ENCODE measurements around the gene GMDS.

The GMDS gene

DNA sequence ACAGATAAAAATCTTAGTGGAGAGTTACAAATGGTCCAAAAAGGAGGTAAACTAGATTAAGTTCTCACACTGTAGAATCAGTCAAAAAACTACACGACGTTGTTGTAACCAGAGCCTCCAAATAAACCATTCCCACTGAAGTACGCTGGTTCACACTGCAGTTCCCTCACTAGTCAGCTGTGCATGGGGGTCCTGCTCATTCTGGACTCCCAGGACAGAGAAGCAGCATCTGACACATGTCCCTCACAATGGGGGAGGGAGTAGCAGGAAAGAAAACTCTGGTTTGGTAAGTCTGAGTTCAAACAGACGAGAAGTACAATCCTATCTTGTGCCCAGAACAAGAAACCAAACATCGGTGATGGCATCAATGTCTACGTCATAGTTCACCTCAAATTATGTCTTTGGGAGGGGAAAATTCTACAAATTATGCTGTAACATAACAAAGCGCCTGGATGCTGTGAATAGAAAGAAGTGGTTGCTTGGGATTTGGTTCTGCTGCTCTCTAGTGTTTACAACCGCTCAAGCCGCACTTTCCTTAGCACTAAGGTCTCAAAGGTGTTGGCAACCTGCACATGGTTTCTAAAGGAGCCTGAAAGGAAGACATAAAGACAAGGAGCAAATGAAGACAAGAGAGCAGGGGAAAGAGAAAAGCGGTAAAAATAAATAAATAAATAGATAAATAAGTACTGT is 208.0 kb downstream of the GMDS start:
- no peak for DNase-seq

DNA sequence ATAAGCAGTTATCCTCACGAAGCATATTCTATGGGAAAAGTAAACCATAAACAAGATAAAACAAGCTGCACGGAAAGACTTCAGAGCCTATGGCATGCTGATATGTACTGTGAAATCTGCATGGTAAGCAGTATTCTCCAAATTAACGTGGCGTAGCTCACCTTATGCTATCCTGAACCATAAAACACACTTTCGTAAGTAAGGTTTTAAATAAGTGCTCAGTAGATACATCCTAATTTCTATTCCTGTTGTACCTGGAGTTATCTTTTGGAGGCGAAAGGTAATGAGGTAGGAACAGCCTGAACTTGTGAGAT is 208.7 kb downstream of the GMDS start:
- no peak for DNase-seq

DNA sequence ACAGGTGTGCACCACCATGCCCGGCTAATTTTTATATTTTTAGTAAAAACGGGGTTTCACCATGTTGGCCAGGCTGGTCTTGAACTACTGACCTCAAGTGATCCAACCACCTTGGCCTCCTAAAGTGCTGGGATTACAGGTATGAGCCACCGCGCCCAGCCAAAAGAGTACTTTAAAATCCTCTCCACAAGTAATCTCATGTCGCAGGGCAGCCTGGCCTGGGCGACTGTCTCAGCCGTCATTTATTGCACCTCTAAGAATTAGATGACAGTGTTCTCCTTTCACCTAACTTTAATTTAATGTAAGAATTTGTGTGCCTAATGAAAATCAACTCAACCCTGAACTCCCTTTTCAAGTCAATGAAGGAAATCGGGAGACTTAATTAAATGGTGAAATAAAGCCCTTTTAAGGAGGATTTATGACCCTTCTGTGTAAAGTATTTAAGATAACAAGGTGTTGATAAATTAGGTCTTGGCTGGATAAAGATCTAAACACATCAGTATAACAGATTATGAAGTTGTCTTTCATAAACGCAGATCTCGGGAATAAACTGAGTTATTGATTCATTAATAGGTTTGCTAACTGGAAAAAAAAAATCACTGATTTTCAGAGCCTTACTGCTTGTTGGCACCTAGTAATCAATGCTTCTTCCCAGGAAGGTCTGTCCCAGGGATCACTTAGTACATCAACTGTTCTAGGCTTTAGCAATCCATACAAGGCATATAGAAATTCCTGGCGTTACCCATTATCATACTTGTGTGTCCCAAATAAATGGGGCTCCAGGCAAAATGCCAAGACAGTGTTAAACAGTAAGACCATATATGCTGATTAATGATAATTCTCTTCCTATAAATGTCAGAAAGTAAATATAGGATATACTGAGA is 209.3 kb downstream of the GMDS start:
- no peak for DNase-seq

DNA sequence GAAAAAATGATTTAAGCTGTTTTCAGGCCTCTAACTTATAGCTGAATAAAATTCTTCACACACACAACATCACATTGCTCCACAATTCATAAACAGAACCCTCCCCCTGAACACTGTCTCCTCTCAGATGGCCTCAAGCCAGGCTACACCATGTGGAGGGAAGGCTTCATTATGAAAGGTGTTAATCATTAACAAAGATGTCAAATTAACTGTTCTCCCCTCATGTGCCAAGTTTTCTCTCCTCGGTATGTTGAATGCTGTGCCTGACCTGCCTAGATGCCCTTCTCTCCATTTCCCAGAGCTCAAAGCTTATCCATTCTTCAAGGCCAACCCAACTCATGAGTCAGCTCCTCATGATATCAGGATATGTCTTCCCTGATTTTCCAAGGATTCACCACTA is 210.4 kb downstream of the GMDS start:
- DNase-seq = no peak

DNA sequence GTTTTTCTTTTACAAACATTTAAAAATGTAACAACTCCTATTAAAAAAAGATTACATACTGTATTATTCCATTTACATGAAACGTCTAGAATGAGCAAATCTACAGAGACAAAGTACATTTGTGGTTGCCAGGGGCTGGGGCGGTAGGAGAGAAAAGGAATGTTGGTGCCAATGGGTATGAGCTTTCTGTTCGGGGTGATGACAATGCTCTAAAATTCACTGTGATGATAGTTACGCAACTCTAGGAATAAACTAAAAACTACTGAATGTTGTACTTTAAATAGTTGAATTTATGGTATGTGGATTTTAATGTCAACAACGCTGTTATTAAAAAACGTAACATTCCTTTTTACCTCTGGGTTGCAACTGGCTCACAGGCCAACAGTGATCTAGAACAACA is 211.1 kb downstream of the GMDS start:
- no peak for DNase-seq

DNA sequence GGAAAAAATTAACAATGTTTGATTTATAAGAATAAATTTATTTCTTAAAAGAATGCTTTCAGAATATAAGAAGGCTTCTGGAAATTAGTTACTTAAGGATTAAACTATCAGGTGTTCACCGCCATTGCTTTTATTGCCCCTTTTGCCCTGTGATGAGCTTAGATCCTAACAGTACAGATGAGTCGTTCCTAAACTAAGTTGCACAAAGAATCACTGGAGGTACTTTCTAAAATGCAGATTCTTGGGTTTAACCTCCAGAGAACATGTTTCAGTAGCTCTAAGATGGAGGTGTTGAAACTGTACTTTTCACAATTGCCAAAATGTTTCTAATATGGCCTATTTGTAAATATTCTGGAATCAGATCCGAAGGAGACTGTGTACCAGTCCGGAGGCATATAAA is 211.9 kb downstream of the GMDS start:
- no peak for DNase-seq

DNA sequence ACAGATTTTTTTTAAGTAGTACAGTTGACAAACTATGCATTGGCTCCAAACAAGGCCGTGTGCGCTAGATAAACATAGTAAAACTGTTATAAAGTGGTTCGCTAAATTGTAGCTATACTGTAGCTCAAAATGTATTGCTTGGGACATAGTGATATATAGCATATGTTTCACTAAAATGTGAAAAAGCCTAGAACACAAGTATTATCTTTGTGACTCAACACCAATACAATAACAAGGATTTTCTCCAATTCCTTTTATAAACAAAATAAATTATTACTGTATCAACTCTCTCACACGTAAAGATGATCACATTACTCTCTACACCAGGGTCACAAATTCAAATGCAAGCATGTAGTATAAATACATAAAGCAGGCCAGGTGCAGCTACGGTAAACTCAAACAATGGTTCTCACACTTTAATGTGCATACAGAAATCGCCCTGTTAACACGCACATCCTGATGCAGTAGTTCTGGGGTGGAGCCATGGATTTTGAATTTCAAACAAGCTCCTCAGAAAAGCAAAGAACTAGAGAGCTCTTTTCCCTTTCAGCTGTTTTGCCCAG is 214.6 kb downstream of the GMDS start:
- no peak for DNase-seq

DNA sequence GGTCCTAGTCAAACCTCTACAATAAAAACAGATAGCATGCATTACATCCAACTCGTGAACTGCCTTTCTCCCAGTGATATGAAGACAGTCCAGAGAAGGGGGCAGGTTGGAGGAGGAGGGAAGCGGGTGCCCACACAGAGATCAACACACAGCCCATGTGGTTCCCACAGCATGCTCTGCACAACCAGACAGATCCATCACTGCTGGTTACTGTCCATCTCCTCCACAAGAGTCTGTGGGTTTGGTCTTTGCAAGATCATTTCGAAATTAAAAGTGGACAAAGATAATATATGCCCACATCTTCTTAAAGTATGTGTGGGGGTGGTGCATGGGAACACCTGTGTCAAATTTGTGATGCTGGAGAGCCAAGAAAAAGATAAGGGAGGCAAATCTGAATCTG is 215.5 kb downstream of the GMDS start:
- no peak for DNase-seq

DNA sequence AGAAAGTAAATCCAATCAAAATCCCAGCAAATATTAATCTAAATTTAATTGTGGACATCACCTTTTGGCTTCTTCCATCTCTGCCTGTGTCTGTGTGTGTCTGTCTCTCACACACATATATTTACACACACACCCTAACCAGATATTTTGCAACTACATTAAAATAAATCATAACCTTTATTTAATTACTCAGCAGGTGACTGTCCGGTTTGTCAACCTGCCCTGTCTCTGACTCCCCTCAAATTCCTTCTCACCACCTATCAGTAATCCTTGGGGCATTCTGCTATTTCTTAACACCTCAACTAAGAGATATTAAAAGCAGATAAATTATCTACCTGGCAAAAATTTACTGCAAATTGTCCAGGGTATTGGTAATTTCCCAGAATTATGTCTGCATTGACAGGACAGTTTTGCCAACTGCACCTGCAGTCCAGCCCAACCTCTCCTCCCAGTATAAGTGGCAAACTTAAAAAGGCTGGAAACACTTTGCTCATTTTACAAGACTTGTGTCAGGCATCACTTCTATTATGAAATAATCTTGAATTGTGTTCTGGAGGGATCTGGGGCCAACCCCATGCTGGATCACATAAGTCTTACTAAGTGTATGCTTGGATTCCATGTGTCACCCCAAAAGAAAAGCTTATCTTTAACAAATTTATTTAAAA is 216.1 kb downstream of the GMDS start:
- no peak for DNase-seq

DNA sequence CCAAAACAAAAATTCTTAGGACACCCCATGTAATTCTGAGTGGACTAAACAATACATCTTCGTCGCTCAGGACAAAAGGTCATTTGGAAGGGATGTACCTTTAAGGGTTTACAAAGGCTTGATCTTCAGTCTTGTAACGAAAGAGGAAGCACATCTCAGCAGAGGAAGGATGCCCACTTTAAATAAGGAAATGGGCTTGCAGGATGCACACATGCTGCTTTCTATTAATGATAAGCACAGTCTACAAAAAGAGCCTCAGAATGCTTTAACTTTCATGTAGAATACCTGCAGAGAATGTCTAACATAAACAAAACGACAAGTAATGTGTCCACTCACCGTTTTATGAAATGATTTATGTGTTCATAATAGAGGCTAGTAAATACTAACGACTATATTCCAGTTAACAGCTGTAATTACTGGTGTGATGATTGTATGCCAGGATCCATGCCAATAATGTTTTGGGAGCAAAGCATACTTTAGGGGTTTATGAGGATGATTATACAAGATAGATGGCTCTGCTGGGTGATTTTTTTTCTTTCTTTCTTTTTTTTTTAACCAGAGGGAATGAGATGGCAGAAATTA is 216.9 kb downstream of the GMDS start:
- no peak for DNase-seq

DNA sequence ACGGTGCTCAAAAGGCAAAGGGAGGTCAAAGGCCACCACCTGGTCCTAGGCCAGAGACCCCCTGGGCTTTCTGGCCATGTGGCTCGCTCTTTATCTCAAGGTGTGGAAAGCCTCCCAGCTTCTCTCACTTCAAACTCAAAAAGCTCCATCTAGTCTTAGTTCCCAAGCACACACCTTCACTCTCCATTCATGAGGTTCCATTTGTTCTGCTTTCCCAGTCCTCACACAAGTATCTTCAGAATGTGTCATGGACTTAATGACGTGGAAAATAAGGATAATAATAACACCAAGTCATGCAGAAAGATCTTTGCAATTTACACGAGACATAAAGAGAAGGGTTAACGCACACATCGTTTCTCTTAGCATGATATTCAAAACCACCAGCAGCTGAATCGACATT is 219.3 kb downstream of the GMDS start:
- no peak for DNase-seq

DNA sequence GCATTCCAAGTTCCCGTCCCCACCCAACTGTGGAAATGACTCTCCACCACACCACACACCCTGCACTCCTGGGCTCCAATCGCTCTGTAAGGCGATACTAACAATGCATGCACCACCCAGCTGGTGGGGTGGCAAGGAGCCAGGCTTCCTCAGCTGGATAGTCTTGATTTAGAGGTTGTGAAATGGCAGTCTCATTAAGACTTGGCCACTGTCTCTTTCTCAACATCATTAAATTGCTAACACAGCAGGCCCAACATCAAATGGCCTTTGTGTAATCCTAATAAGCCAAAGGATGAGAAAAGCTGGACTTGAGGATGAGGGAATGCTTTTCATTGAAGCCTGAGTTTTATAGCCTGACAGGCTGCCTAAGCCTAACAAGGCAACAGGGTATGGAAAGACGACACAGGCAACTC is 223.7 kb downstream of the GMDS start:
- DNase-seq = peak in 24 of 56 donors; percentile 1 to 52 (median 9)

DNA sequence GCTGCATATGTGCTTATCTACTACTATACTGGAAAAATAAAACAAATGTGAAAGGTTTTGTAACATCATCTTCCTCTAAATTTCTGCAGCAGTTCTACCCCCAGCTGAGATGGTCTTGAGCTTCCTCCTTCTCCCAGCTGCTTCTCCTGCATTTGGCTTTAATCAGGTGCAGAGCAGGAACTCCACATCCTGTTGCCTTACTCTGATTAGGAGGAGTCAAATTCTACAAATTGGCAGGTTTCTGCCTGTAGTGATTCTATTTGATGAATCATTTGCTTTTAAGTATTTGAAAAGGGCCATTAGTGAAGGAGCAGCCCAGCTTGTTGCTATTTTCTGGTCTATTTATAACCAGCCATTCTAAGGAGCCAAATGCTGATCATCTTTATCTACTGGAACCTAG is 224.5 kb downstream of the GMDS start:
- no peak for DNase-seq

DNA sequence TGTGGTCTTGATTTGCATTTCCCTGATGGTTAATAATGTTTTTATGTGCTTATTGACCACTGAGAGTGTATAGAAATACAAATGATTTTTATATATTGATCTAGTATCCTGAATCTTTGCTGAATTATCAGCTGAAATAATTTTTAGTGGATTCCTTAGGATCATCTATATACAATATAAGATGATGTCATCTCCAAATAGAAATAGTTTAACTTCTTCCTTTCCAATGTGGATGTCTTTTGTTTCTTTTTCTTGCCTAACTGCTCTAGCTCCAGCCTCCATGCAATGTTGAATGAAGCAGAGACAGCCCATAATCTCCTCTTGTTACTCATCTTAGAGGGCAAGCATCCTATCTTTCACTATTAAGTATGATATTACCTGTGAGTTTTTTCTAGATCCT is 226.4 kb downstream of the GMDS start:
- no peak for DNase-seq

DNA sequence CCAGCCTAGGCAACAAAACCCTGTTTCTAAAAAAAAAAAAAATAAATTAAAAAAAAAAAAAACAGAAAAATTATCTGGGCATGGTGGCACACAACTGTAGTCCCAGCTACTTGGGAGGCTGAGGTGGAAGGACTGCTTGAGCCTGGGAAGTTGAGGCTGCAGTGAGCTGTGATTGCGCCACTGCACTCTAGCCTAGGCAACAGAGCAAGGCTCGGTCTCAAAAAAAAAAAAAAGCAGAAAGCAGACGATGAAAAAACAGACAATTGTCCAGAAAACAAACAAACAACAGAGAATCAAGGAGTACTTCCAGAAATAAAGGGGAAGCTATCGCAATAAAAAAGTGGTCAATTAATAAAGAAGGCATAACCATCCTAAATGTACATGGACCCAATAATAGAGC is 229.4 kb downstream of the GMDS start:
- DNase-seq = no peak

DNA sequence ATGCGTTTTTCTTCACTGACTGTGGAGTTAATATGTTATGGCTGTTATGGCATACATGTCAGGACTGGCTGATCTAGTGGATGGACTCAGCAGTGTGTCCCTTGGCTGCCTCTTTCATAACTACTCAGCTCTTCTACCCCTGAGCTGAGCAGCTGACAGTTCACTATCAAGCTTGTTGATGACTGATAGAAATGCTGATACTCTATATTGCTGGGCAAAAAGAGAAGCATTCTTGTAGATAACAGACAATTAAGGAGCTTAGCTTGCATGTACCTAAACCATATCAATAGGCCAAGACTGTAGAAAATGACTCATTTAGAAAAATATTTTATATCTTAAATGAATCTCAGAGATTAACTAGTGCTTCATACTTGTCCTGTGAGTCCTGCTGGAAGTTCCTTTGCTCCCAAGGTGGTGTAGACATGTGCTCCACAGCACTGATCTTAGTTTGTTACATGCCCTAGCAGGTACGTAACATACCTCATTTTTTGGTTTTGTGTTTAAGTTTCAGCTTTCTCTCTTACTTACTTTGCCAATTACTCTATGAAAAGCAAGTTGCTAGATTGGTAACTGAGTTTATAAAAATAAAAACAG is 236.9 kb downstream of the GMDS start:
- no peak for DNase-seq

DNA sequence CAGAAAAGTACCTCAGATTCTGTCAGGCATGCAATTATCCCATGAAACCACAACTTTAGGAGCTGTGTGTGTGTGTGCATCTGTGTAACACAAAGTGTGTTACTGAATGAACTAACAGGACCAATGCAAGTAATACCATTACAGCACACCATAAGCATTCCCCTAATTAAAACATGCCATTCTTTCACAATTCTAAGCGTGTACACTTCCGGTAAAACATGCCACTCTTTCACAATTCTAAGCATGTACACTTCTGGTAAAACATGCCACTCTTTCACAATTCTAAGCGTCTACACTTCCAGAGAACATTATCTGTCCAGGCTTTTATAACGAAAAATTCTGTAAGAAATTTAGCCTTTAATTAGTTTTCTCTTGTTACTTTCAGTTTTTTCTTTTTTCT is 238.2 kb downstream of the GMDS start:
- no peak for DNase-seq

DNA sequence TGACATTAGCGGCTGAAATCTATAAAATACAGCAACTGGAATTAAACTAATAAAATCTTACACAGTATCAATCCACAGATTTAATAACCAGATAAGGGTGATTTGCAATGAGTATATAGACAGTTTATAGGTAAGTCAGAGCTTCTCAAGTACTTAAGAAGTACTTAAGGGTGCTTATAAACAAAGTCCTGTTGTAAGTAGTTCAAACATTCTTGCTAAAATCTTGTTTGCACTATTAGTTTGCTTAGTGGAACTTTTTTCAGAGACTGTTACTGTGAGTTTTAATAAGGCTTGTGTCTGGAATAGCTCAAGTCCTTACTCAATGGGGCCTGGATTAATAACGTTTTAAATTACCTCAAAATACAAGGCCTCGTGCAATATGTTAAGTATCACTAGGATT is 240.5 kb downstream of the GMDS start:
- no peak for DNase-seq

DNA sequence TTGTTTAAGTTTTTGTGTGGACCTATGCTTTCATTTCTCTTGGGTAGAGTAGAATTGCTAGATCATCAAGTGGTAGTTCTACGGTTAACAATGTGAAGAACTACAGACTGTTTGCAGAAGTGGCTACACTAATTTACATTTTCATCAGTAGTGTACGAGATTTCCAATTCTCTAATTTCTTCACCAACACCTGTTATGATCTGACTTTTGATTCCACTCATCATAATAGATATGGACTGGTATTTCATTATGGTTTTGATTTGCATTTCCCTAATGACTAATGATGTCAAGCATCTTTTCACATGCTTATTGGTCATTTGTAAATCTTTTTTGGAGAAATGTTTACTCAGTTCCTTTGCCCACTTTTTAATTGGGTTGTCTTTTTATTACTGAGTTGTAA is 244.4 kb downstream of the GMDS start:
- no peak for DNase-seq

DNA sequence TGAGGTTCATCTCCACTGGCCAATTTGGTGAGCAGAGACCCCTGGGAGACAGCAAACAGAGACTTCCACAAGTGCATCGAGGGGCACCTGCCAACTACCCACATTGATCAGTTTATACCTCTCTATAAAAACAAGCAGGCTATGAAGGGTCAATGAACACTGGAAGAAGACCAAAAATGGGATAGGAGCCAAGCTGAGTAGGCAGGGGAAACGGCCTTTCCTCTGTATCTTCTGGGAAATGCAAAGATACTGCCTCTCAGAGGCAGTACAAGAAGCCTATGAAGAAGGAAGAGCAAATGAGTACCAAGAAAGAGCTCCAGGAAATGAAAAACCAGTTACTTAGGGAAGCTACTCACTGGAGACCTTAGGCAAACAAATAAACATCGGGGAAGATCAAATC is 247.7 kb downstream of the GMDS start:
- no peak for DNase-seq

DNA sequence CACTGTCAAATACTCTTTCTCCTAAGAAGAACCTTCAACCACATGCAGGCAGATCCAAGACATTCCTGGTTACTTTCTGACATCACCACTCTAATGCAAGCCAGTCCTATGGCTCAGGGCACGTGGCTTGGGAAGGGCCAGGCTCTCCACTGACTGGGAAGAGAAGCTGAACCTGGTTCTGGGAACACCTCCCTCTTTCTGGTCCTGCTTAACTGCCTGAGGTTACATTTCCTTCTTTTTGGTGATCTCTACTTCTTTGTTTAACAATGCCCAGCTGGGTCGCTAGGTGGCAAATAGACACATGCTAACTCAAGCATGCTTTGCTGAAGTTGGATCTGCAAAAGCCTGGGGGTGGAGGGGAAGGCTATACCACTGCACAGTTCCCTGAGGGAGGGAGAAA is 249.8 kb downstream of the GMDS start:
- DNase-seq = no peak

DNA sequence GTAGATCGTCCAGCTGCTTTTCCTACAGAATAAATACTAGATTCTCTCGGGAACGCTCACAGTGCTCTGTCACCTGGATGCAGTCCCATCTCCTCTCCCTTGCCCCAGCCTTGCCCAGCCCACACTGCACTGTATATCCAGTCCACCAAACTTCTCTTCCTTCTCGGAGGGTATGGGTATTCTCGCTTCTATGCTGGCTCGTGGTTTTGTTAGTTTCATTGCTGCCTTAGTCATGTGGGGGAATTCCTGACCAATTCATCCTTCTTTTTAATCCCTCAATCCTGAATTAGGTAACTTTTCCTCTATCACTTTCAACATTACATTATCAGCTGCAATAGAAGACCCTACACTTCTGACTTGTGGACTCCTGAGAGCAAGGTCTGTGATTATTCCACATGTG is 252.4 kb downstream of the GMDS start:
- DNase-seq = no peak

Data from nucleus accumbens (tissue), 56 donors.